Activated CD4-positive, alpha-beta T cell treated with anti-CD3 and anti-CD28 coated beads, Interleukin-2, amount 10 ng/mL, durations not matched to agents 24 days and 14 days (primary cell): ENCODE data around the gene TNC. TPM values are rescaled to one million over a fixed set of nuclear protein-coding genes. Genes with fewer than 3 reads are reported as not detected.

ENCODE experiments used
- DNase-seq: peaks from one replicate; pipeline ENCODE4 v3.0.0; 2022
- H3K27ac Mint-ChIP-seq: one replicate; pipeline ENCODE4 v1.8.0; 2022; ENCODE audit warnings: mild to moderate bottlenecking, mixed read lengths
- H3K27me3 Mint-ChIP-seq: one replicate; pipeline ENCODE4 v1.8.0; 2022; ENCODE audit warnings: mixed read lengths
- H3K36me3 Mint-ChIP-seq: one replicate; pipeline ENCODE4 v1.8.0; 2022; ENCODE audit warnings: low read depth, mild to moderate bottlenecking, mixed read lengths
- H3K4me1 Mint-ChIP-seq: one replicate; pipeline ENCODE4 v1.8.0; 2021; ENCODE audit warnings: mixed read lengths
- H3K4me3 Mint-ChIP-seq: one replicate; pipeline ENCODE4 v1.8.0; 2022; ENCODE audit warnings: mild to moderate bottlenecking, moderate library complexity, mixed read lengths
- H3K9me3 Mint-ChIP-seq: one replicate; pipeline ENCODE4 v1.8.0; 2021; ENCODE audit warnings: mixed read lengths
- intact Hi-C: fragments of 100-400 bp; cut with micrococcal nuclease; formaldehyde crosslinking; loops from one replicate; pipeline ENCODE4 v1.15.1; 2023
- total RNA-seq: library from RNA; stranded (reverse); gene quantifications from 2 replicates; pipeline ENCODE4 v1.2.3, GENCODE V29; 2022

Gene TNC
- total RNA-seq, 1 donor from 2014 or later: 0.98 TPM

GRCh38 chr9:115106001-115106400 lies 12.0 kb downstream of the TNC start:
- H3K4me3 Mint-ChIP-seq: no peak overlapping the region
- no peak overlapping the region for H3K27ac Mint-ChIP-seq
- H3K4me1 Mint-ChIP-seq: peaks cover 8% of the 10 kb centered on the region
- H3K9me3 Mint-ChIP-seq: peaks cover 14% of the 10 kb centered on the region
- no peak for DNase-seq
- peaks cover 36% of the 10 kb centered on the region for H3K27me3 Mint-ChIP-seq
- intact Hi-C loops: no loop called here
- no peaks in the 10 kb centered on the region for H3K36me3 Mint-ChIP-seq

- Mint-ChIP-seq H3K4me3 (no peak overlapping the region), H3K9me3 (peaks cover 8% of the 10 kb centered on the region), H3K27me3 (peaks cover 31% of the 10 kb centered on the region), H3K4me1 (peaks cover 8% of the 10 kb centered on the region), H3K27ac (no peak overlapping the region), H3K36me3 (no peaks in the 10 kb centered on the region)
- no peak for DNase-seq
- intact Hi-C loops: no loop called here
Observed at GRCh38 chr9:115104908-115105307, 13.0 kb downstream of the TNC start.

- H3K27ac Mint-ChIP-seq: no peak overlapping the region
- H3K36me3 Mint-ChIP-seq: no peaks in the 10 kb centered on the region
- DNase-seq: no peak
- peaks cover 29% of the 10 kb centered on the region for H3K27me3 Mint-ChIP-seq
- no peak overlapping the region for H3K4me3 Mint-ChIP-seq
- H3K4me1 Mint-ChIP-seq: peaks cover 8% of the 10 kb centered on the region
- intact Hi-C loops: no loop called here
- peaks cover 8% of the 10 kb centered on the region for H3K9me3 Mint-ChIP-seq
Observed at GRCh38 chr9:115103746-115104477, 14.0 kb downstream of the TNC start.

- Mint-ChIP-seq H3K4me3 (no peak overlapping the region), H3K9me3 (peaks cover 7% of the 10 kb centered on the region), H3K27me3 (peaks cover 20% of the 10 kb centered on the region), H3K27ac (no peak overlapping the region), H3K36me3 (no peaks in the 10 kb centered on the region), H3K4me1 (no peaks in the 10 kb centered on the region)
- intact Hi-C loops: loop anchor here (10.0 kb wide), 1 partner anchor 55 kb away; no protein-coding TSS in a partner anchor
- no peak for DNase-seq
Observed at GRCh38 chr9:115099901-115100300, 18.1 kb downstream of the TNC start.

- H3K27me3 Mint-ChIP-seq: peaks cover 13% of the 10 kb centered on the region
- H3K4me1 Mint-ChIP-seq: no peaks in the 10 kb centered on the region
Observed at GRCh38 chr9:115098226-115098965, 19.6 kb downstream of the TNC start.

GRCh38 chr9:115093520-115093919 lies 24.4 kb downstream of the TNC start:
- intact Hi-C loops: loop anchor here (10.0 kb wide), 1 partner anchor 61 kb away; no protein-coding TSS in a partner anchor
- peaks cover 20% of the 10 kb centered on the region for H3K27me3 Mint-ChIP-seq
- H3K4me1 Mint-ChIP-seq: no peaks in the 10 kb centered on the region
- no peak overlapping the region for H3K27ac Mint-ChIP-seq
- no peak for DNase-seq
- no peaks in the 10 kb centered on the region for H3K36me3 Mint-ChIP-seq
- peaks cover 4% of the 10 kb centered on the region for H3K9me3 Mint-ChIP-seq
- H3K4me3 Mint-ChIP-seq: no peak overlapping the region

More at GRCh38 chr9:115098226-115098965, 19.6 kb downstream of the TNC start:
- intact Hi-C loops: loop anchor here (10.0 kb wide), 1 partner anchor 56 kb away; no protein-coding TSS in a partner anchor
- Mint-ChIP-seq H3K9me3 (peaks cover 4% of the 10 kb centered on the region), H3K27ac (no peak overlapping the region), H3K4me3 (no peak overlapping the region), H3K36me3 (no peaks in the 10 kb centered on the region)
- no peak for DNase-seq

- Mint-ChIP-seq H3K27ac (no peak overlapping the region), H3K27me3 (peaks cover 15% of the 10 kb centered on the region), H3K9me3 (no peaks in the 10 kb centered on the region), H3K4me1 (no peaks in the 10 kb centered on the region), H3K36me3 (no peaks in the 10 kb centered on the region), H3K4me3 (no peak overlapping the region)
- intact Hi-C loops: loop anchor here (10.0 kb wide), 1 partner anchor 64 kb away; no protein-coding TSS in a partner anchor
- DNase-seq: no peak
Observed at GRCh38 chr9:115090486-115090885, 27.5 kb downstream of the TNC start.

GRCh38 chr9:115088860-115089259 lies 29.1 kb downstream of the TNC start:
- H3K27ac Mint-ChIP-seq: no peak overlapping the region
- intact Hi-C loops: no loop called here
- no peaks in the 10 kb centered on the region for H3K9me3 Mint-ChIP-seq
- no peaks in the 10 kb centered on the region for H3K36me3 Mint-ChIP-seq
- DNase-seq: no peak
- no peaks in the 10 kb centered on the region for H3K4me1 Mint-ChIP-seq
- H3K27me3 Mint-ChIP-seq: peaks cover 14% of the 10 kb centered on the region
- H3K4me3 Mint-ChIP-seq: no peak overlapping the region

GRCh38 chr9:115086886-115087285 lies 31.1 kb downstream of the TNC start:
- DNase-seq: no peak
- intact Hi-C loops: no loop called here
- no peaks in the 10 kb centered on the region for H3K36me3 Mint-ChIP-seq
- H3K4me3 Mint-ChIP-seq: no peak overlapping the region
- no peaks in the 10 kb centered on the region for H3K9me3 Mint-ChIP-seq
- no peak overlapping the region for H3K27ac Mint-ChIP-seq
- H3K4me1 Mint-ChIP-seq: no peaks in the 10 kb centered on the region
- peaks cover 9% of the 10 kb centered on the region for H3K27me3 Mint-ChIP-seq

GRCh38 chr9:115086461-115086860 lies 31.5 kb downstream of the TNC start:
- H3K4me3 Mint-ChIP-seq: no peak overlapping the region
- intact Hi-C loops: no loop called here
- DNase-seq: no peak
- H3K27me3 Mint-ChIP-seq: peaks cover 7% of the 10 kb centered on the region
- no peak overlapping the region for H3K27ac Mint-ChIP-seq
- no peaks in the 10 kb centered on the region for H3K4me1 Mint-ChIP-seq
- no peaks in the 10 kb centered on the region for H3K9me3 Mint-ChIP-seq
- no peaks in the 10 kb centered on the region for H3K36me3 Mint-ChIP-seq

GRCh38 chr9:115085773-115086377 lies 32.1 kb downstream of the TNC start:
- H3K27me3 Mint-ChIP-seq: peaks cover 9% of the 10 kb centered on the region
- no peak for DNase-seq
- H3K36me3 Mint-ChIP-seq: no peaks in the 10 kb centered on the region
- H3K4me3 Mint-ChIP-seq: no peak overlapping the region
- no peak overlapping the region for H3K27ac Mint-ChIP-seq
- H3K4me1 Mint-ChIP-seq: no peaks in the 10 kb centered on the region
- intact Hi-C loops: no loop called here
- no peaks in the 10 kb centered on the region for H3K9me3 Mint-ChIP-seq

- intact Hi-C loops: no loop called here
- no peak for DNase-seq
- H3K9me3 Mint-ChIP-seq: no peaks in the 10 kb centered on the region
- no peak overlapping the region for H3K27ac Mint-ChIP-seq
- no peak overlapping the region for H3K4me3 Mint-ChIP-seq
- H3K27me3 Mint-ChIP-seq: peaks cover 9% of the 10 kb centered on the region
- H3K36me3 Mint-ChIP-seq: no peaks in the 10 kb centered on the region
- H3K4me1 Mint-ChIP-seq: no peaks in the 10 kb centered on the region
Observed at GRCh38 chr9:115084709-115085108, 33.2 kb downstream of the TNC start.

GRCh38 chr9:115084157-115084556 lies 33.8 kb downstream of the TNC start:
- no peak for DNase-seq
- intact Hi-C loops: no loop called here
- H3K4me3 Mint-ChIP-seq: no peak overlapping the region
- peaks cover 9% of the 10 kb centered on the region for H3K27me3 Mint-ChIP-seq
- no peaks in the 10 kb centered on the region for H3K4me1 Mint-ChIP-seq
- no peaks in the 10 kb centered on the region for H3K9me3 Mint-ChIP-seq
- no peak overlapping the region for H3K27ac Mint-ChIP-seq
- H3K36me3 Mint-ChIP-seq: no peaks in the 10 kb centered on the region

- no peaks in the 10 kb centered on the region for H3K4me1 Mint-ChIP-seq
- H3K4me3 Mint-ChIP-seq: no peak overlapping the region
- no peak overlapping the region for H3K27ac Mint-ChIP-seq
- peaks cover 12% of the 10 kb centered on the region for H3K27me3 Mint-ChIP-seq
- DNase-seq: no peak
- intact Hi-C loops: loop anchor here (2.0 kb wide), 1 partner anchor 45 kb away; no protein-coding TSS in a partner anchor
- H3K36me3 Mint-ChIP-seq: no peaks in the 10 kb centered on the region
- H3K9me3 Mint-ChIP-seq: no peaks in the 10 kb centered on the region
Observed at GRCh38 chr9:115080242-115080641, 37.7 kb downstream of the TNC start.
